GM12864 (cell line): ENCODE results near the gene TGIF2.

ENCODE experiments used
- DNase-seq: peaks from one replicate; pipeline ENCODE4 v3.0.0-alpha.2; 2011; ENCODE audit warnings: low read depth
- H3K4me3 ChIP-seq: 2 replicates; pipeline ENCODE4 v1.5.1; 2011; ENCODE audit warnings: mild to moderate bottlenecking, low read depth, low read length, control low read depth
- TF ChIP-seq, protein P1 (sequence below): IDR thresholded peaks from 2 replicates; pipeline ENCODE4 v1.5.1; 2011; ENCODE audit warnings: low read depth, mild to moderate bottlenecking, moderate library complexity, low read length, control low read depth, inconsistent platforms; ENCODE audit errors: missing control alignments

Gene TGIF2

DNA sequence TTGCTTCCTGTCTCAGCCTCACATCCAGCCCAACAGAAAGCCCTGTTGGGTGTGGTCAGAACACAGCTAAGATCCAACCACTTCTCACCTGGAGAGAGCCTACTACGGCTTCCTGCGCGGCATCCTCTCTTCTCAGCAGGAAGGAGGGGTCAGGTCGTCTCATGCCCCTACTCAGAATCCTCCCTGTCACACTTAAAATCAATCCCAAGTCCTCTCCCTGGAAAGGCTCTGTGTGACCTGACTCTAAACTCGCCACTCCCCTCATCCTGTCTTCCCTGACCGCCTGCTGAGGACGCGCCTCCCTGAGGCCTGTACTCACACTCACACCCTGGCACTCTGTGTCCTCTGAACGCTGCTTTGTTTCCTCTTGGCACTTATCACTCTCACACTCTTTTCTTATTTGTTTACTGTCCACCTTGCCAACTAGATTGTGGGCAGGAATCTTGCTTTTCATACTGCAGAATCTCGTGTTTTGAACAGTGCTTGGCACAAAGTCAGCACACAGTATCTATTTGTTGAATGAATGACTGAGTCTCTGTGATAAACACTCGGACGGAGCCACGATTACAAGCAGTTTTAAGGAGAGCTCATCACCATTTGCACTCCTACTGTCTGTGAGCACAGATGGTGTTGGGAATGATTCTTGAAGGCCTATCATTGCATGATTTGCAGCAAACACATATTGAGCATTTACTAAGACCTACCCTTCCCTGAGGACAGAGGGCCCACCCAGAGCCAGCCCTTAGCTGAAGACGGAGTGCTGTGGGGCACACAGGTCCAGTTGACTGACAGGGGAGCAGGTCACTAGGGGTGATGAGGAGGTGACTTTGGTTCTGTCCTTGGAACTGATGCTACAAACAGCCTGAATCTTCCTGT is 50.9 kb downstream of the TGIF2 start:
- no peak for DNase-seq
- no peak overlapping the region for H3K4me3 ChIP-seq
- TF ChIP-seq, protein P1, sequence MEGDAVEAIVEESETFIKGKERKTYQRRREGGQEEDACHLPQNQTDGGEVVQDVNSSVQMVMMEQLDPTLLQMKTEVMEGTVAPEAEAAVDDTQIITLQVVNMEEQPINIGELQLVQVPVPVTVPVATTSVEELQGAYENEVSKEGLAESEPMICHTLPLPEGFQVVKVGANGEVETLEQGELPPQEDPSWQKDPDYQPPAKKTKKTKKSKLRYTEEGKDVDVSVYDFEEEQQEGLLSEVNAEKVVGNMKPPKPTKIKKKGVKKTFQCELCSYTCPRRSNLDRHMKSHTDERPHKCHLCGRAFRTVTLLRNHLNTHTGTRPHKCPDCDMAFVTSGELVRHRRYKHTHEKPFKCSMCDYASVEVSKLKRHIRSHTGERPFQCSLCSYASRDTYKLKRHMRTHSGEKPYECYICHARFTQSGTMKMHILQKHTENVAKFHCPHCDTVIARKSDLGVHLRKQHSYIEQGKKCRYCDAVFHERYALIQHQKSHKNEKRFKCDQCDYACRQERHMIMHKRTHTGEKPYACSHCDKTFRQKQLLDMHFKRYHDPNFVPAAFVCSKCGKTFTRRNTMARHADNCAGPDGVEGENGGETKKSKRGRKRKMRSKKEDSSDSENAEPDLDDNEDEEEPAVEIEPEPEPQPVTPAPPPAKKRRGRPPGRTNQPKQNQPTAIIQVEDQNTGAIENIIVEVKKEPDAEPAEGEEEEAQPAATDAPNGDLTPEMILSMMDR, result no peak

DNA sequence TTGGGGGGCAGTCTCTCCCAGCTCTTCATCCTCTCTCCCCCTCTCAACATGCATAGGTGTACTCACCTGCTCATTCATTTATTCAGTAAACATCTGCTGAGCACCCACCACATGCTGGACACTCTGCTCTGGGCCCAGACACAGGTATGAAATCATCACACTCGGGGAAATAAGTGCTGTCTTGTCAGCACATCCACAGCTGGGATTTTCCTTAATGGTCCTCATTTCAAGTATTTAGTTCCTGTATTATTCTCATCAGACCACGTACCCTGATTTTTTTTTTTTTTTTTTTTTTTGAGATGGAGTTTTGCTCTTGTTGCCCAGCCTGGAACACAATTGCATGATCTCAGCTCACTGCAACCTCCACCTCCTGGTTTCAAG is 51.5 kb downstream of the TGIF2 start:
- TF ChIP-seq, protein P1, result no peak
- no peak for DNase-seq
- H3K4me3 ChIP-seq, result no peak overlapping the region

DNA sequence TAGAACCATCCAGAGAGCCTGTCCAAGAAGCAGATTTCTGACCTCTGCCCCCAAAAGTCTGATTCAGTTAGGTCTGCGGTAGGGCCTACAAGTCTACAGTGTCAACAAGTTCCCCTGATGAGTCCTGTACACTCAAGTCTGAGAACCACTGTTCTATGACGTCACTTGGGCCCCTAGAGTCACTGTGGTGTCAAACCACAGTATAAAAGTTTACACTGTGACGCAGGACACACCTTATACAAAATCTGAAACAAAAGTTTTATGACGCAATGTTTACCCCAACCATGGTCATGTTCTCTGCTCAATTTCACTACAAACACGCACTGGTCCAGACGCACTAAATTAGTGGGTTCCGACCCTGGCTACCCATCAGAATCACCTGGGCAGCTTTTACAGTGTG is 54.7 kb downstream of the TGIF2 start:
- H3K4me3 ChIP-seq, result no peak overlapping the region
- DNase-seq, result no peak
- TF ChIP-seq, protein P1, result no peak

DNA sequence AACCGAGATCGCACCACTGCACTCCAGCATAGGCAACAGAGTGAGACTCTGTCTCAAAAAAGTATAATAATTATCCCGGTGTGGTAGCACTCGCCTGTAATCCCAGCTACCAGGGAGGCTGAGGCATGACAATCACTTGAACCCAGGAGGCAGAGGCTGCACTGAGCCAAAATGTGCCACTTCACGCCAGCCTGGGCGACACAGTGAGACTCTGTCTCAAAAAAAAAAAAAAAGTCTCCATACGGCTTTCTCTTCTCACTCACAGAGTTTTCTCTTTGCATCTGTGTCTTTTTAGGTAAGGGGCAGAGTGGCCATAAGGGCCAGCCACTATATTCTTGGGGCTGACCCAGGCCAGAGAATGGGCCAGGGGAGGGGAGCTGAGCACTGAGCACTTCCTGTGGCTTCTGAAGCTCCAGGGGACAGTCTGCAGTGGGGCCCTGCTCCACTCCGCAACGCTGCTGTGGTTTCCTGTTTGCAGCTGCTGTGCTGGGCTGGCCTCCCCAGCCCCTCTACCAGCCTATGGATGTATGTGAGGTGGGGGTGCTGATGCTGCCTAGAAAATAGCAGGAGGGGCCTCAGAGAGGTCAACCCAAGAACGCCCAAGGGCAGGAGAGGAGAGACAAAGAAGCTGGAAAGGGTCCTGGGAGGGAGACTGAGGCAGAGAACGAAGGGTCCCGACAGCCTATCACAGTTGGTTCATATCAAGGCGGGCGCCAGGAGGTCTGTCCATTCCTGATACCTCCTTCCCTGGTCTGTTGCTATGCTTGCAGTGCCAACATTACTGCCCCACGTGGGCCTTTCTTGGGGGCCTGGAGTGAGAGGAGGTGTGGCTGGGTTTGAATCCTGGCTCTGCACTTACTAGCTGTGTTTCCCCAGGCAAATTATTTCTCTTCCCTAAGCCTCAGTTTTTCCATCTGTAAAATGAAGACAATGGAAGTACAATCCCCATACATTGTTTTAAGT is 56.6 kb downstream of the TGIF2 start:
- no peak overlapping the region for H3K4me3 ChIP-seq
- TF ChIP-seq, protein P1, result no peak
- DNase-seq, result no peak

DNA sequence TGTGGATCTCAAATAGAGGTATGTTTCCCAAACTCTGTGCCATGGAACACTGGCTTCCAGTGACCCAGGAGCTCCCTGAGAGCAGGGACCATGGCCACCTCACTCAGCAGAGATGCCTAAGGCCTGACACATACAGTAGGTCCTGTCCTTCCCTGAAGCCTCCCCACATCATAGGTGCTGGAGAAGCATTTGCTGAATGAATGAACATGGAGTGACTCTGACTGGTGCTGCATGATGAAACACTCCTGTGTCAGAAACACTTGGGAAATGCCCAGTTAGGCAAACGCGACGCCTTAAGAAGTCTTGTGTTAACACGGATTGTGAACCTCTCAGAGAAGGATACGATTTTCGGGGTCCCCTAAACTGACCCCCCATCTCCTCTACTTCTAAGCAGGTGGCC is 58.2 kb downstream of the TGIF2 start:
- DNase-seq, result no peak
- no peak overlapping the region for H3K4me3 ChIP-seq
- TF ChIP-seq, protein P1, result no peak

DNA sequence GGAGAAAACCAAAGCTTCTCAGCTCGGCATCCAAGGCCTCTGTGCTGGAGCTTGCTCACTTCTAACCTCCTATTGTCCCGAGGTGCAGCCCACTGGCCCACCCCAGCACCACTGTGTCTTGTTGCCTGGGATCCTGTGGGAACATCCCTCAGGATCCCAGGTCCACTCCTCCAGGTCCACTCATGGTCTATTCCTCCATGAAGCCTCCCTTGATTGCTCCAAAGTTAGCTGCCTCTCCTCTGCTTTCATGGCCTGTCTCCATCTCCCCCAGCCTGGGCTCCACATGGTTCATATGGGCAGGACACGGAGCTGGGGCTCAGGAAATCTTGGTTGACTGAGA is 58.7 kb downstream of the TGIF2 start:
- no peak overlapping the region for H3K4me3 ChIP-seq
- TF ChIP-seq, protein P1, result no peak

More for the DNA sequence above, 58.7 kb downstream of the TGIF2 start:
- DNase-seq, result no peak
